Measurements from ENCODE around the gene SREBF2.

Gene SREBF2

DNA sequence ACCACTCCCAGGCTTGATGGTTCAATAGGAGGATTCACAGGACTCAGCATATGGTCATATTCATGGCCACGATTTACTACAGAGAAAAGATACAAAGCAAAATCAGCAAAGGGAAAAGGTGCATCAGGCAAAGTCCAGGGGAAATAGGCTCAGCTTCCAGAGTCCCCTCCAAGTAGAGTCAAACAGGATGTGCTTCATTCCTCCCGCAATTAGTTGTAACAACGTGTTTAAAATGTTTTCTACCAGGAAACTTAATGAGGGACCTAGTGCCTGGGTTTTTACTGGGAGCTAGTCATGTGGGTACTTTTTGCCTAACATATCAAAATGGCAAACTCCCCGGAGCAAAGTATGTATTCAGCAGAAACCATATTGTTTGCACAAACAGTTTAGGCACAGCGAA is 14.9 kb upstream of the SREBF2 start:
- H3K4me3 ChIP-seq (ENCODE audit: low read depth, low read length), result no peak overlapping the region
- no peak for DNase-seq (ENCODE audit: low read depth)
- TF ChIP-seq, protein P1, sequence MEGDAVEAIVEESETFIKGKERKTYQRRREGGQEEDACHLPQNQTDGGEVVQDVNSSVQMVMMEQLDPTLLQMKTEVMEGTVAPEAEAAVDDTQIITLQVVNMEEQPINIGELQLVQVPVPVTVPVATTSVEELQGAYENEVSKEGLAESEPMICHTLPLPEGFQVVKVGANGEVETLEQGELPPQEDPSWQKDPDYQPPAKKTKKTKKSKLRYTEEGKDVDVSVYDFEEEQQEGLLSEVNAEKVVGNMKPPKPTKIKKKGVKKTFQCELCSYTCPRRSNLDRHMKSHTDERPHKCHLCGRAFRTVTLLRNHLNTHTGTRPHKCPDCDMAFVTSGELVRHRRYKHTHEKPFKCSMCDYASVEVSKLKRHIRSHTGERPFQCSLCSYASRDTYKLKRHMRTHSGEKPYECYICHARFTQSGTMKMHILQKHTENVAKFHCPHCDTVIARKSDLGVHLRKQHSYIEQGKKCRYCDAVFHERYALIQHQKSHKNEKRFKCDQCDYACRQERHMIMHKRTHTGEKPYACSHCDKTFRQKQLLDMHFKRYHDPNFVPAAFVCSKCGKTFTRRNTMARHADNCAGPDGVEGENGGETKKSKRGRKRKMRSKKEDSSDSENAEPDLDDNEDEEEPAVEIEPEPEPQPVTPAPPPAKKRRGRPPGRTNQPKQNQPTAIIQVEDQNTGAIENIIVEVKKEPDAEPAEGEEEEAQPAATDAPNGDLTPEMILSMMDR (IDR thresholded peaks at IDR 0.05; ENCODE audit: low read depth, low read length), result no peak
- TF ChIP-seq, protein P2, sequence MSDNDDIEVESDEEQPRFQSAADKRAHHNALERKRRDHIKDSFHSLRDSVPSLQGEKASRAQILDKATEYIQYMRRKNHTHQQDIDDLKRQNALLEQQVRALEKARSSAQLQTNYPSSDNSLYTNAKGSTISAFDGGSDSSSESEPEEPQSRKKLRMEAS (IDR thresholded peaks at IDR 0.05; ENCODE audit: low read depth, low read length), result no peak

DNA sequence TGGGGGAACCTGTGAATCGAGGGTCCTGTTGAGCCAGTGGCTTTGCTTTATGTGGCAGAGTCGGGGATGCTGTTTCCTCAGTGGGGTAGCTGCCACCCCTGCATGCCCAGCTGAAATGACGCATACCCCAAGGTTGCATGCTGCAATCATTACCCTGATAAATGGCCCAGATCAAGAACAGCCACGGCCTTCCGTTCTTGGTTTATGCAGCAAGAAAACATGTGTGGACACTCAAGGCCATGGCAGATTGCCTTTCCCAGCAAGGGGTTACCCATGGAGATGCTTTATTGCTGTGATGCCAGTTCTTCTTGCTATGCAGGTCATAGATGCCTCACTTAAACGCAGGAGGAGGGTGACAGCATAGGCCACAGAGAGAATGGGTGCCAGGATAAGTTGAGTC is 14.3 kb upstream of the SREBF2 start:
- TF ChIP-seq POLR2A (IDR thresholded peaks at IDR 0.05; ENCODE audit: extremely low read depth, insufficient read length) (no peak), MYC (IDR thresholded peaks at IDR 0.05; ENCODE audit: low read depth, low read length) (no peak)
- TF ChIP-seq, protein P2 (IDR thresholded peaks at IDR 0.05; ENCODE audit: low read depth, low read length), result no peak
- TF ChIP-seq, protein P1 (IDR thresholded peaks at IDR 0.05; ENCODE audit: low read depth, low read length), result no peak
- no peak for DNase-seq (ENCODE audit: low read depth)
- no peak overlapping the region for H3K4me3 ChIP-seq (ENCODE audit: low read depth, low read length)

GRCh38 chr22:41819257-41819656 is 13.6 kb upstream of the SREBF2 start:
- TF ChIP-seq, protein P1 (IDR thresholded peaks at IDR 0.05; ENCODE audit: low read depth, low read length), result no peak
- TF ChIP-seq POLR2A (IDR thresholded peaks at IDR 0.05; ENCODE audit: extremely low read depth, insufficient read length) (no peak), MYC (IDR thresholded peaks at IDR 0.05; ENCODE audit: low read depth, low read length) (no peak)
- TF ChIP-seq, protein P2 (IDR thresholded peaks at IDR 0.05; ENCODE audit: low read depth, low read length), result no peak
- no peak overlapping the region for H3K4me3 ChIP-seq (ENCODE audit: low read depth, low read length)
- DNase-seq (ENCODE audit: low read depth), result no peak

DNA sequence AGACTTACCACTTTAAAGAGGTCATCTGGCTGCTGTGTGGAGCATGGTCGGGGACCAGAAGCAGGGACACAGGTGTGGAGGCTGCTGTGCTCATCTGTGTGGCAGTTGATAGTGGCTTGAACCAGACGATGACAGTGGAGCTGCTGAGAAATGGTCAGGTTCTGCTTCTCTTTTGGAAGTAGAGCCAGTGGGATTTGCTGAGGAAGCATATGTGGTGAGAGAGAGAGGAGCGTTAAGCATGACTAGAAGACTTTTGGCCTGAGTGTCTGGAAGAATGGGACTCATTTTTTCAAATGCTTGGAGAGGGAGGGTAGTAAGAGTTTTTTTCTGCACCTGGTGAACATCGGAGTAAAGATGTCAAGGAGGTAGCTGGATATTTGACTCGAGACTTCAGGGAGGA is 12.5 kb upstream of the SREBF2 start:
- no peak overlapping the region for H3K4me3 ChIP-seq (ENCODE audit: low read depth, low read length)
- TF ChIP-seq, protein P2 (IDR thresholded peaks at IDR 0.05; ENCODE audit: low read depth, low read length), result no peak
- TF ChIP-seq, protein P1 (IDR thresholded peaks at IDR 0.05; ENCODE audit: low read depth, low read length), result no peak
- TF ChIP-seq MYC (IDR thresholded peaks at IDR 0.05; ENCODE audit: low read depth, low read length) (no peak), POLR2A (IDR thresholded peaks at IDR 0.05; ENCODE audit: extremely low read depth, insufficient read length) (no peak)
- DNase-seq (ENCODE audit: low read depth), result no peak

GRCh38 chr22:41821471-41822316 is 11.2 kb upstream of the SREBF2 start:
- H3K4me3 ChIP-seq (ENCODE audit: low read depth, low read length), result no peak overlapping the region
- peak; percentile 46 for DNase-seq (ENCODE audit: low read depth)
- TF ChIP-seq MYC (IDR thresholded peaks at IDR 0.05; ENCODE audit: low read depth, low read length), result no peak
- TF ChIP-seq, protein P1 (IDR thresholded peaks at IDR 0.05; ENCODE audit: low read depth, low read length), result no peak
